HEK293 (cell line): ENCODE data around the gene RGS11.

Experiments used
- MEIS1 ChIP-seq: sonication (generic); formaldehyde crosslinking; IDR thresholded peaks from 2 replicates; pipeline ENCODE4 v1.8.1; 2022; ENCODE audit warnings: missing genetic modification reagents, mild to moderate bottlenecking, borderline replicate concordance
- PBX3 ChIP-seq: sonication (generic); formaldehyde crosslinking; IDR thresholded peaks from 2 replicates; pipeline ENCODE4 v1.8.1; 2022; ENCODE audit warnings: mild to moderate bottlenecking, moderate library complexity, missing genetic modification reagents
- SALL2 ChIP-seq: fragments of 450-650 bp; formaldehyde crosslinking; IDR thresholded peaks from 2 replicates; pipeline ENCODE4 v1.5.0; 2017; ENCODE audit warnings: missing biosample characterization, mild to moderate bottlenecking, missing genetic modification characterization, borderline replicate concordance
- TSHZ1 ChIP-seq: fragments of 450-650 bp; formaldehyde crosslinking; IDR thresholded peaks from 2 replicates; pipeline ENCODE4 v1.5.1; 2016; ENCODE audit warnings: missing biosample characterization, missing genetic modification characterization, borderline replicate concordance
- ZBTB8A ChIP-seq: fragments of 450-650 bp; formaldehyde crosslinking; IDR thresholded peaks from 2 replicates; pipeline ENCODE4 v1.5.1; 2016; ENCODE audit warnings: missing biosample characterization, missing genetic modification characterization
- ZNF121 ChIP-seq: fragments of 450-650 bp; formaldehyde crosslinking; IDR thresholded peaks from 2 replicates; pipeline ENCODE4 v1.5.1; 2016; ENCODE audit warnings: missing biosample characterization, missing genetic modification characterization
- ZNF138 ChIP-seq: fragments of 450-650 bp; formaldehyde crosslinking; IDR thresholded peaks from 2 replicates; pipeline ENCODE4 v1.5.1; 2016; ENCODE audit warnings: missing biosample characterization, missing genetic modification characterization, borderline replicate concordance
- ZNF341 ChIP-seq: fragments of 450-650 bp; formaldehyde crosslinking; IDR thresholded peaks from 2 replicates; pipeline ENCODE4; 2016; ENCODE audit warnings: low read depth, missing biosample characterization, missing genetic modification characterization
- ZNF501 ChIP-seq: fragments of 450-650 bp; formaldehyde crosslinking; IDR thresholded peaks from 2 replicates; pipeline ENCODE4 v1.5.1; 2016; ENCODE audit warnings: missing biosample characterization, missing genetic modification characterization
- ZNF76 ChIP-seq: fragments of 450-650 bp; formaldehyde crosslinking; IDR thresholded peaks from 2 replicates; pipeline ENCODE4; 2016; ENCODE audit warnings: low read depth, missing biosample characterization, missing genetic modification characterization, borderline replicate concordance
- TF ChIP-seq, protein P1 (sequence below): fragments of 450-650 bp; formaldehyde crosslinking; IDR thresholded peaks from 2 replicates; pipeline ENCODE4 v1.5.1; 2016; ENCODE audit warnings: missing biosample characterization, missing genetic modification characterization
- TF ChIP-seq, protein P2 (sequence below): fragments of 450-650 bp; formaldehyde crosslinking; IDR thresholded peaks from 2 replicates; pipeline ENCODE4 v1.5.1; 2016; ENCODE audit warnings: missing biosample characterization, missing genetic modification characterization
- TF ChIP-seq, protein P3 (sequence below): fragments of 450-650 bp; formaldehyde crosslinking; IDR thresholded peaks from 2 replicates; pipeline ENCODE4 v1.5.1; 2016; ENCODE audit warnings: missing biosample characterization, missing genetic modification characterization

DNA sequence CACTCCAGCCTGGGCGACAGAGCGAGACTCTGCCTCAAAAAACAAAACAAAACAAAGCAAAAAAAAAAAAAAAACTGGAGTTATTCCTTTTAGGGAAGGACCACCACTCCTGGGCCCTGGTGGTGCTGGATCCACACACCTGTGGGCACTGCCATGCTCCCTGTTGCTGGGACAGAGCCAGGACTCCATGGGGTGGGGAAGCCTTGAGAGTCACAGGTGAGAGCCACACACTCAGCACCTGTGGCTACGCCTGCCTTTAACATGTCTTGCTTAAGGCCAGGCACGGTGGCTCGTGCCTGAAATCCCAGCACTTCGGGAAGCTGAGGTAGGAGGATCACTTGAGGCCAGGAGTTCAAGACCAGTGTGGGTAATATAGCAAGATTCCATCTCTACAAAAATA, 25.5 kb upstream of the RGS11 start:
- TF ChIP-seq, protein P1, sequence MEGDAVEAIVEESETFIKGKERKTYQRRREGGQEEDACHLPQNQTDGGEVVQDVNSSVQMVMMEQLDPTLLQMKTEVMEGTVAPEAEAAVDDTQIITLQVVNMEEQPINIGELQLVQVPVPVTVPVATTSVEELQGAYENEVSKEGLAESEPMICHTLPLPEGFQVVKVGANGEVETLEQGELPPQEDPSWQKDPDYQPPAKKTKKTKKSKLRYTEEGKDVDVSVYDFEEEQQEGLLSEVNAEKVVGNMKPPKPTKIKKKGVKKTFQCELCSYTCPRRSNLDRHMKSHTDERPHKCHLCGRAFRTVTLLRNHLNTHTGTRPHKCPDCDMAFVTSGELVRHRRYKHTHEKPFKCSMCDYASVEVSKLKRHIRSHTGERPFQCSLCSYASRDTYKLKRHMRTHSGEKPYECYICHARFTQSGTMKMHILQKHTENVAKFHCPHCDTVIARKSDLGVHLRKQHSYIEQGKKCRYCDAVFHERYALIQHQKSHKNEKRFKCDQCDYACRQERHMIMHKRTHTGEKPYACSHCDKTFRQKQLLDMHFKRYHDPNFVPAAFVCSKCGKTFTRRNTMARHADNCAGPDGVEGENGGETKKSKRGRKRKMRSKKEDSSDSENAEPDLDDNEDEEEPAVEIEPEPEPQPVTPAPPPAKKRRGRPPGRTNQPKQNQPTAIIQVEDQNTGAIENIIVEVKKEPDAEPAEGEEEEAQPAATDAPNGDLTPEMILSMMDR (tag by site-specific recombination) = no peak
- TF ChIP-seq ZNF121 (no peak), SALL2 (no peak), ZNF76 (tag by site-specific recombination) (no peak), TSHZ1 (tag by site-specific recombination) (no peak), ZNF501 (no peak), ZNF138 (tag by site-specific recombination) (no peak), ZBTB8A (tag by site-specific recombination) (no peak), MEIS1 (CRISPR knock-in tag) (no peak), ZNF341 (tag by site-specific recombination) (no peak), PBX3 (no peak)
- TF ChIP-seq, protein P2, sequence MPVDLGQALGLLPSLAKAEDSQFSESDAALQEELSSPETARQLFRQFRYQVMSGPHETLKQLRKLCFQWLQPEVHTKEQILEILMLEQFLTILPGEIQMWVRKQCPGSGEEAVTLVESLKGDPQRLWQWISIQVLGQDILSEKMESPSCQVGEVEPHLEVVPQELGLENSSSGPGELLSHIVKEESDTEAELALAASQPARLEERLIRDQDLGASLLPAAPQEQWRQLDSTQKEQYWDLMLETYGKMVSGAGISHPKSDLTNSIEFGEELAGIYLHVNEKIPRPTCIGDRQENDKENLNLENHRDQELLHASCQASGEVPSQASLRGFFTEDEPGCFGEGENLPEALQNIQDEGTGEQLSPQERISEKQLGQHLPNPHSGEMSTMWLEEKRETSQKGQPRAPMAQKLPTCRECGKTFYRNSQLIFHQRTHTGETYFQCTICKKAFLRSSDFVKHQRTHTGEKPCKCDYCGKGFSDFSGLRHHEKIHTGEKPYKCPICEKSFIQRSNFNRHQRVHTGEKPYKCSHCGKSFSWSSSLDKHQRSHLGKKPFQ = no peak
- TF ChIP-seq, protein P3, sequence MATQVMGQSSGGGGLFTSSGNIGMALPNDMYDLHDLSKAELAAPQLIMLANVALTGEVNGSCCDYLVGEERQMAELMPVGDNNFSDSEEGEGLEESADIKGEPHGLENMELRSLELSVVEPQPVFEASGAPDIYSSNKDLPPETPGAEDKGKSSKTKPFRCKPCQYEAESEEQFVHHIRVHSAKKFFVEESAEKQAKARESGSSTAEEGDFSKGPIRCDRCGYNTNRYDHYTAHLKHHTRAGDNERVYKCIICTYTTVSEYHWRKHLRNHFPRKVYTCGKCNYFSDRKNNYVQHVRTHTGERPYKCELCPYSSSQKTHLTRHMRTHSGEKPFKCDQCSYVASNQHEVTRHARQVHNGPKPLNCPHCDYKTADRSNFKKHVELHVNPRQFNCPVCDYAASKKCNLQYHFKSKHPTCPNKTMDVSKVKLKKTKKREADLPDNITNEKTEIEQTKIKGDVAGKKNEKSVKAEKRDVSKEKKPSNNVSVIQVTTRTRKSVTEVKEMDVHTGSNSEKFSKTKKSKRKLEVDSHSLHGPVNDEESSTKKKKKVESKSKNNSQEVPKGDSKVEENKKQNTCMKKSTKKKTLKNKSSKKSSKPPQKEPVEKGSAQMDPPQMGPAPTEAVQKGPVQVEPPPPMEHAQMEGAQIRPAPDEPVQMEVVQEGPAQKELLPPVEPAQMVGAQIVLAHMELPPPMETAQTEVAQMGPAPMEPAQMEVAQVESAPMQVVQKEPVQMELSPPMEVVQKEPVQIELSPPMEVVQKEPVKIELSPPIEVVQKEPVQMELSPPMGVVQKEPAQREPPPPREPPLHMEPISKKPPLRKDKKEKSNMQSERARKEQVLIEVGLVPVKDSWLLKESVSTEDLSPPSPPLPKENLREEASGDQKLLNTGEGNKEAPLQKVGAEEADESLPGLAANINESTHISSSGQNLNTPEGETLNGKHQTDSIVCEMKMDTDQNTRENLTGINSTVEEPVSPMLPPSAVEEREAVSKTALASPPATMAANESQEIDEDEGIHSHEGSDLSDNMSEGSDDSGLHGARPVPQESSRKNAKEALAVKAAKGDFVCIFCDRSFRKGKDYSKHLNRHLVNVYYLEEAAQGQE (tag by site-specific recombination) = no peak
